Erythroblast (primary cell): ENCODE results near the gene RASSF7.
A peak's percentile ranks its signal among the peaks of the same experiment; 100 is the strongest.
"Not testable (repeated sequence)": the region's sequence is repeated elsewhere in the genome, so short reads cannot be mapped to it uniquely, and the experiment has no call there.

Experiments
- DNase-seq, 2 experiments: peaks; one replicate each; lab custom pipeline; 2025; lab: John Stamatoyannopoulos, UW
- GATA1 ChIP-seq: IDR thresholded peaks from 2 replicates; pipeline ENCODE4 v1.6.1; 2011; ENCODE audit warnings: low read depth, mild to moderate bottlenecking, control low read depth, low read length, moderate library complexity
- POLR2A ChIP-seq: IDR thresholded peaks from 2 replicates; pipeline ENCODE4 v1.6.1; 2011; ENCODE audit warnings: mild to moderate bottlenecking, low read length

The RASSF7 gene

DNA sequence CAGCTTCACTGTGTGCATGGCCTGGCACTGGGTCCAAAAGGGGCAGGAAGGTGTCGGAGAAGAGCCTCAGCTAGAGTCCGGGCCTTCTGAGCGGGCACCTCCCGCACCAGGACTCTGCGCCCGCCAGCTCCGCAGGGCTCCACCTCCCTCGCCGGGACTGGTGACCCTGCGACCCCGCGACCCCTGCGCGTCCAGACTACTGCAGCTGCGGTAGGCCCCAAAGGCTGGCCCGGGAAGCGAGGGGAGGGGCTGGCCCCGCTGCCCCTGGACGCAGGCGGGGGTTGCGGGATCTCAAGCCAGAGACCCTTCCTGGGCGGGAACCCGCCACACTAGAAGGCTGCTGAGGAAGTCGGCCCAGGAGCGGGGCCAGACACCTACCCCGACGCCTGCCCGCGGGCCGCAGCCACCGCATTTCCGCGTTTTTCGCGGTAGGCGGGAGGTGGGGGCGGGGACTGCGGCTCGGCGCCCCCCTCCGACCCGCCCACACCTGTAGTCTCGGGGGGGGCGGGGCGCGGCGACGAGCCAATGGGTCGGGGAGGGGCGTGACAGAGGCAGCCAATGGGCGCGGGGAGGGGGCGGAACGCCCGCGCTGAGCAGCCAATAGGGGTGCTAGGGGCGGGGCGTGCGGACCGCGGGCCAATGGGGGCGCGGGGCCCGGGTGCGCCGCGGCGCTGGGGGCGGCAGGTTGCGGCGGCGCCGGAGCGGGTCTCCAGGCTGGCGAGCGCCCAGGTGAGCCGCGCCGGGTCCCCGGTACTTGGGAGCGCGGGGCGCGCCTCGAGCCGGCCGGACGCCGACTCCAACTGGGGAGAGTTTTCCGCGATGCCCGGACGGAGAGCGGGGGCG lies at the start of gene RASSF7, which contains the start of gene LMNTD2:
Gene RASSF7 (plus strand): TSS at position 666 of the 843 bp plus-strand sequence. CDS start 799 bp downstream, outside the sequence.
Gene LMNTD2 (minus strand): TSS at position 434 of the 843 bp plus-strand sequence. CDS start 22 bp downstream, at position 412.
- DNase-seq, result peak; percentile 90 to 96
- TF ChIP-seq POLR2A, result peak; percentile 39
- no peak for TF ChIP-seq GATA1

DNA sequence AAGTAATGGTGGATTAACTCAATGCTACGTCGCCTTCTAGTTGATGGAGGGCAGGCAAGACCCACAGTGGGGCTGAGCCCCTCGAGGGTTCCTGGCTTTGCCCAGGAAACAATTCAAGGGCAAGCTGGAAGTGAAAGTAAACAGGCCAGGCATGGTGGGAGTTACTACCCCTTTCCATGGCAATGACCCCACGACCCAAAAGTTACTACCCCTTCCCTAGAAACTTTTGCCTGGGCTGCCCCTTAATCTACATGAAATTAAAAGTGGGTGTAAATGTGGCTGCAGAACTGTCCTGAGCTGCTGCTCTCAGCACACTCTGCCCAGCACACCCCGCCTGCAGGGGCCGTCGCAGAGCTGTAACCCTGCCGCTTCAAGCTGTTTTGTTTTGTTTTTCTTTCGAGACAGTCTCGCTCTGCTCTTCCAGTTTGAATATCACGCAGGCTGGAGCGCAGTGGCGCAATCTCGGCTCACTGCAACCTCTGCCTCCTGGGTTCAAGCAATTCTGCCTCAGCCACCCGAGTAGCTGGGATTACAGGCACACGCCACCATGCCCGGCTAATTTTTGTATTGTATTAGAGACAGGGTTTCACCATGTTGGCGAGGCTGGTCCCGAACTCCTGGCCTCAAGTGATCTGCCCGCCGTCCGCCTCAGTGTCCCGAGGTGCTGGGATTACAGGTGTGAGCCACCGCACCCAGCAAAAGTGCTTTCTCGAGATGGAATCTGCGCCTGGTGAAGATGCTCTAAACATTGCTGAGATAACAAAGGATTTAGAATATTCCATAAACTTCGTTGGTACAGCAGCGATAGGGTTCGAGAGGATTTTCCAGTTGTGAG lies 47.8 kb upstream of the RASSF7 start:
- TF ChIP-seq GATA1, result no peak
- TF ChIP-seq POLR2A, result no peak
- DNase-seq, result no peak

DNA sequence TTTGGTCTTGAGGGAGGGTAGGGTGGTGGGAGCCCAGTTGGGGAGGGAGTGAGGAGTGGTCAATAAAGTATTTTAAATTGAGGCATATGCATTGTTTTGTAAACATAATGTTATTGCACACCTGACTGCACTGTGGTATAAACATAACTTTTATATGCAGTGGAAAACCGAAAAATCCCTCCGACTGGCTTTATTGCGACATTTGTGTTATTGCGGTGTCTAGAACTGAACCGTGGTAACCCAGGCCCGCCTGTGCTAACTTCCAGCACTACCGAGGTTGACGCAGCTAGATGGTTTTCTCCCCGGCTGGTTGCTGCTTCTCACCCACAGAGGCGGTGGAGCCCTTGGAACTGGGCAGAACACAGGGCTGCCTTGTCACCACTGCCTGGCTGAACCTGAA lies 46.2 kb upstream of the RASSF7 start:
- TF ChIP-seq POLR2A (no peak), GATA1 (no peak)

GRCh38 chr11:515131-515530 lies 45.6 kb upstream of the RASSF7 start:
- DNase-seq, result no peak
- no peak for TF ChIP-seq GATA1
- no peak for TF ChIP-seq POLR2A

More for the DNA sequence above, 46.2 kb upstream of the RASSF7 start:
- no peak for DNase-seq

DNA sequence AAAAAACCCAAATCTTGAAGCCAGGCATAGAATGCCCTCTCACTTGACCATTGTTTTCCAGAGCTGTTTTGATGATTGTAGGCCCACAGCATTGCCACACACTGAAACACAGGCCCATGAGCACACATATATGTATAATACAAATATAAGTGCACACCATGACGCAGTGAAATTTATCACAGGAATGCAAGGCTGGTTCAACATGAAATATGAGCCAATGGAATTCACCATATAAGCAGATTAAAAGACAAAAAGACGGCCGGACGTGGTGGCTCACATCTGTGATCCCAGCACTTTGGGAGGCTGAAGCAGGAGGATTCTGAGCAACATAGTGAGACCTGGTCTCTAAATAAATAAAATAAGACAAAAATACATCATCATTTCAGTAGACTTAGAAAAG lies 44.4 kb upstream of the RASSF7 start:
- no peak for TF ChIP-seq GATA1
- no peak for TF ChIP-seq POLR2A
- no peak for DNase-seq

- DNase-seq, result not testable (repeated sequence)
Measured at GRCh38 chr11:516918-517685, 43.7 kb upstream of the RASSF7 start.

DNA sequence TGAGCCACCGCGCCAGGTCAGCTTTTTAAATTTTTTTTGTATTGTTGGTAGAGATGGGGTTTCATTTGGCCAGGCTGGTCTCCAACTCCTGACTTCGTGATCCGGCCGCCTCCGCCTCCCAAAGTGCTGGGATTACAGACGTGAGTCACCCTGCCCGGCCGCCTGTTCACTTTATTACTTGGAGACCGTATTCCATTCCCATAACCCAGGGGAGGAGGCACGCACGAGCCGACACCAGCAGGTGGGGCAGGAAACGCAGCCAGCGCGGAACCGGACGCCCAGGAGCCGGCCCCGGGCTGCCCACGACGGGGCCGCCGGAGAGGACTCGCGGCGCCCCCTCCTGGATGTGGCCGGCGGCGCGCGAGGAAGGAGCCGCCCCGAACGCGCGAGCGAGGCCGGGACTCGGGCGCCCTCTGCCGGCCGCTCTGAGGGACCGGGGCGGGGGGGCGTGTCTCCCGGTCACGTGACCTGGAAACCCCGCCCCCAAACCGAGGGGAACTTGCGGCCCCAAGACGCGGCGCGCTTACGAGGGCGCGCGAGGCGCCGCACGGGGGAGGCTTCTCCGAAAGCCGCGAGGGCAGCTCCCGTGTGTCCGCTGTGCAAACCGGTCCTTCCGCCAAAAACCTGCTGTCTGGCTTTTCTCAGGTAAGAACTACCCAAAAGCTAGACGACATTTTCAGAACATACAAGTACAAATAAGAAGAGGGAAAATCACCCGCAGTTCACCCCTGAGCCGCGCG lies 42.1 kb upstream of the RASSF7 start:
- DNase-seq, result no peak
- TF ChIP-seq POLR2A (peak; percentile 38), GATA1 (no peak)

GRCh38 chr11:520428-521176 lies 40.2 kb upstream of the RASSF7 start:
- TF ChIP-seq GATA1, result no peak
- TF ChIP-seq POLR2A, result no peak
- peak; percentile 52 to 63 for DNase-seq

GRCh38 chr11:521177-521688 lies 39.5 kb upstream of the RASSF7 start:
- TF ChIP-seq POLR2A, result no peak
- no peak for TF ChIP-seq GATA1
- DNase-seq, result no peak

GRCh38 chr11:526192-526591 lies 34.6 kb upstream of the RASSF7 start:
- TF ChIP-seq GATA1 (no peak), POLR2A (no peak)

DNA sequence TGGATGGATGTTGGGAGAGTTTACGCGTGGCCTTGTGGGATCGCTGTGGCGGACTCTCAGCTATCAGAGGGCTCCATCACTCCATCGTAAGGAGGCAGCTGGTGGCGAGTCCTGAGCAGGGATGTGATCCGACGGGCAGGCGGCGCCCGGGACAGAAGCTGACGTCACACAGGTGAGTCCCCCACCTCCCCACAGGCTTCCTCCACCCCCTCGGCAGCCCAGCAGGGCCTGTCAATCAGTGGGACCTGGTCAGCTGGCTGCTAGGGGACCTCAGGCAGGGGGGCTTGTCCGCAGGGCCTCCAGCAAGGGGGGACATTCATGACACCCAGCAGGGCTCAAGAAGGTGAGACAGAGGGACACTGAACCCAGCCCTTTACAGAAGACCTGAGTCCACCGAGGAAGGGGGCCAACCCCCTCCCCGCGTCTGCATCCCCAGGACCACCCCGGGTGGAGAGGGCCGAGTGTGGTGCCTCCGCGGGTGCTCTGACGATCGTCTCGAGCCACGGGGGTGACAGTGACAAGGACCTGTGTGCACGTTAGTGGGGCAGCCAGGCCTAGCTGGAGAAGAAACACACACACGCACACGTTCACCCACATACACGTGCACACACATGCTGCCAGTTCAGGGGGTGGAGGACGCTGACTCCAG lies 32.5 kb upstream of the RASSF7 start:
- TF ChIP-seq GATA1 (no peak), POLR2A (no peak)
- no peak for DNase-seq

More at GRCh38 chr11:526192-526591, 34.6 kb upstream of the RASSF7 start:
- no peak for DNase-seq
